Activated B cell treated with CpG ODN at 0.5 μM for 24 hours (primary cell): ENCODE measurements around the gene PRR11. TPM values are rescaled to one million over a fixed set of nuclear protein-coding genes. Genes with fewer than 3 reads are reported as not detected.

Experiments used
- ATAC-seq: fragments of 200-7000 bp; cut with Tn5 transposase; one replicate; pipeline ENCODE4 v1.10.0; 2021; ENCODE audit warnings: low read depth, mild to moderate bottlenecking, moderate library complexity
- CTCF ChIA-PET: fragments of 350-600 bp; sonication (Branson Sonifier 250); formaldehyde crosslinking; loops from one replicate; lab custom pipeline; 2021; ENCODE audit warnings: antibody characterized with exemption; lab: Charles Lee
- POLR2A ChIA-PET: fragments of 350-600 bp; sonication (Branson Sonifier 250); formaldehyde crosslinking; loops from one replicate; lab custom pipeline; 2021; ENCODE audit warnings: antibody characterized with exemption; lab: Charles Lee
- DNase-seq: peaks from one replicate; pipeline ENCODE4 v3.0.0; 2022
- H3K27ac Mint-ChIP-seq: one replicate; pipeline ENCODE4 v1.8.0; 2020; ENCODE audit warnings: mixed read lengths
- H3K27me3 Mint-ChIP-seq: one replicate; pipeline ENCODE4 v1.8.0; 2021; ENCODE audit warnings: mixed read lengths
- H3K36me3 Mint-ChIP-seq: one replicate; pipeline ENCODE4 v1.8.0; 2021; ENCODE audit warnings: low read depth, mixed read lengths
- H3K4me1 Mint-ChIP-seq: one replicate; pipeline ENCODE4 v1.8.0; 2021; ENCODE audit warnings: mixed read lengths
- H3K4me3 Mint-ChIP-seq: one replicate; pipeline ENCODE4 v1.8.0; 2020; ENCODE audit warnings: mild to moderate bottlenecking, mixed read lengths
- H3K9me3 Mint-ChIP-seq: one replicate; pipeline ENCODE4 v1.8.0; 2020; ENCODE audit warnings: mixed read lengths
- CTCF ChIP-seq: fragments of 200-600 bp; IDR thresholded peaks from one replicate; pipeline ENCODE4 v1.8.0; 2022; ENCODE audit warnings: antibody characterized with exemption, mild to moderate bottlenecking
- intact Hi-C: fragments of 100-400 bp; cut with micrococcal nuclease; formaldehyde crosslinking; loops from one replicate; pipeline ENCODE4 v1.15.1; 2024
- total RNA-seq: library from RNA; stranded (reverse); gene quantifications from 2 replicates; pipeline ENCODE4 v1.2.3, GENCODE V29; 2022

PRR11 gene
- total RNA-seq, 1 donor from 2014 or later: 4.8 TPM

GRCh38 chr17:59141860-59142259 is 13.7 kb upstream of the PRR11 start:
- TF ChIP-seq CTCF: no peak
- intact Hi-C loops: no loop called here
- peaks cover 6% of the 10 kb centered on the region for H3K36me3 Mint-ChIP-seq
- no peak for ATAC-seq
- no peak overlapping the region for H3K27ac Mint-ChIP-seq
- H3K4me1 Mint-ChIP-seq: no peaks in the 10 kb centered on the region
- POLR2A ChIA-PET: no interaction called here
- no peak for DNase-seq
- CTCF ChIA-PET: no interaction called here
- H3K4me3 Mint-ChIP-seq: no peak overlapping the region
- H3K9me3 Mint-ChIP-seq: no peaks in the 10 kb centered on the region
- H3K27me3 Mint-ChIP-seq: no peaks in the 10 kb centered on the region

DNA sequence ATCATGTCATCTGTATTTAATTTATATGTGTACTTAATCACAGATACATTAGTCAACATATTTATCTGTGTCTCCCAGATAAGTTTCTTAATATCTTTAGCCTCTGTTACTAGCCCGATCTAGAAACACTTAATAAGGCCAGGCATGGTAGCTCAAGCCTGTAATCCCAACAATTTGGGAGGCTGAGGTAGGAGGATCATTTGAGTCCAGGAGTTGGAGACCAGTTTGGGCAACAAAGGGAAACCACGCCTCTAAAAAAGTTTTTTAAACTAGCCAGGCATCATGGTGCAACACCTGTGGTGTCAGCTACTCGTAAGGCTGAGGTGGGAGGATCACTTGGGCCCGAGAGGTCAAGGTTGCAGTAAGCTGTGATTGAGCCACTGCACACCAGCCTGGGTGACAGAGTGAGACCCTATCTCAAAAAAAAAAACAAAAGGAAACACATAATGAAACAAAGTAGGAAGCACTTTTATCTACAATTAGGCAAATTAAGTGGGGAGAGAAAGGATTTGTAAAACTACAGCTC is 9.9 kb upstream of the PRR11 start:
- CTCF ChIA-PET: no interaction called here
- no peaks in the 10 kb centered on the region for H3K4me1 Mint-ChIP-seq
- ATAC-seq: no peak
- no peak overlapping the region for H3K4me3 Mint-ChIP-seq
- no peak for TF ChIP-seq CTCF
- POLR2A ChIA-PET: interaction anchor here (1.0 kb wide), 1 partner anchor 10 kb away, joined by 3 read pairs; the partner anchor contains the start of genes PRR11 and SKA2
- no peak for DNase-seq
- intact Hi-C loops: no loop called here
- no peaks in the 10 kb centered on the region for H3K9me3 Mint-ChIP-seq
- H3K27me3 Mint-ChIP-seq: no peaks in the 10 kb centered on the region
- H3K36me3 Mint-ChIP-seq: peaks cover 6% of the 10 kb centered on the region
- H3K27ac Mint-ChIP-seq: no peak overlapping the region

DNA sequence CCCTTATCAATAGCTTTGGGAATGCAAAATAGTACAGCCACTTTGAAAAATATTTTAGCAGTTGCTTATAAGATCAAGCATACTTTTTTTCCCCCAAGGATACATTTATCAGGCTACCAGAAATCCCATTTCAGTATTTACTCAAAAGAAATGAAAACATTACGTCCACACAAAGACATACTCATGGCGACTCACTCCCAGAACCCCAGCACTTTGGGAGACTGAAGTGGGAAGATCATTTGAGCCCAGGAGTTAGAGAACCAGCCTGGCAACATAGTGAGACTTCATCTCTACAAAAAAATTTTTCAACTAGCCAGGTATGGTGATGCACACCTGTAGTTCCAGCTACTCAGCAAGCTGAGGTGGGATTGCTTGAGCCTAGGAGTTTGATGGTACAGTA is 6.5 kb upstream of the PRR11 start:
- Mint-ChIP-seq H3K27me3 (no peaks in the 10 kb centered on the region), H3K36me3 (peaks cover 4% of the 10 kb centered on the region), H3K27ac (no peak overlapping the region), H3K9me3 (no peaks in the 10 kb centered on the region), H3K4me1 (peaks cover 10% of the 10 kb centered on the region), H3K4me3 (no peak overlapping the region)
- ChIA-PET POLR2A (no interaction called here), CTCF (no interaction called here)
- TF ChIP-seq CTCF: no peak
- ATAC-seq (no peak), DNase-seq (no peak)
- intact Hi-C loops: no loop called here

GRCh38 chr17:59149841-59150511 is 5.6 kb upstream of the PRR11 start:
- ChIA-PET CTCF (no interaction called here), POLR2A (no interaction called here)
- Mint-ChIP-seq H3K9me3 (no peaks in the 10 kb centered on the region), H3K27me3 (no peaks in the 10 kb centered on the region), H3K27ac (no peak overlapping the region), H3K4me1 (peaks cover 14% of the 10 kb centered on the region), H3K4me3 (no peak overlapping the region), H3K36me3 (peaks cover 1% of the 10 kb centered on the region)
- DNase-seq (no peak), ATAC-seq (no peak)
- no peak for TF ChIP-seq CTCF
- intact Hi-C loops: loop anchor here (10.0 kb wide), 1 partner anchor 815 kb away; no protein-coding TSS in a partner anchor

- TF ChIP-seq CTCF: no peak
- no peak for ATAC-seq
- no peak overlapping the region for H3K27ac Mint-ChIP-seq
- ChIA-PET POLR2A (no interaction called here), CTCF (interaction anchor here (0.6 kb wide), 1 partner anchor 10 kb away, joined by 3 read pairs; no protein-coding TSS in a partner anchor)
- H3K4me3 Mint-ChIP-seq: no peak overlapping the region
- H3K4me1 Mint-ChIP-seq: peaks cover 14% of the 10 kb centered on the region
- no peaks in the 10 kb centered on the region for H3K9me3 Mint-ChIP-seq
- H3K36me3 Mint-ChIP-seq: no peaks in the 10 kb centered on the region
- intact Hi-C loops: loop anchor here (10.0 kb wide), 1 partner anchor 816 kb away; no protein-coding TSS in a partner anchor
- no peaks in the 10 kb centered on the region for H3K27me3 Mint-ChIP-seq
- DNase-seq: no peak
These were observed 4.5 kb upstream of the PRR11 start for GRCh38 chr17:59151006-59151405.
